SK-N-SH (cell line): Measurements from ENCODE around the gene EFNB1. TPM values are rescaled to one million over a fixed set of nuclear protein-coding genes. Genes with fewer than 3 reads are reported as not detected.

Experiments used
- CTCF ChIA-PET: fragments of 300-600, 350-600 bp; formaldehyde crosslinking; extraction: SDS; loops from one replicate; lab custom pipeline; 2021; lab: Yijun Ruan, JAX
- POLR2A ChIA-PET: fragments of 350-600 bp; sonication (Branson Sonifier 250); formaldehyde crosslinking; extraction: SDS; loops from one replicate; lab custom pipeline; 2020; ENCODE audit warnings: antibody characterized with exemption, inconsistent platforms; lab: Yijun Ruan, JAX
- DNase-seq: peaks from one replicate; pipeline ENCODE4 v3.0.0; 2012
- H2AFZ ChIP-seq: fragments of 200-600 bp; sonication (generic); 2 replicates; pipeline ENCODE4 v1.8.1; 2016; ENCODE audit warnings: antibody characterized with exemption, mild to moderate bottlenecking, low read depth
- H3F3A ChIP-seq: fragments of 200-600 bp; sonication (generic); replicated peaks from 2 replicates; pipeline ENCODE3; 2016; ENCODE audit warnings: antibody characterized with exemption, mild to moderate bottlenecking; ENCODE audit not compliant: insufficient read depth
- H3K27ac ChIP-seq, 2 experiments: fragments of 200-500 bp in 1 of 2; fragments of 200-600 bp in 1 of 2; sonication (Bioruptor generic) in 1 of 2; sonication (generic), shearing (Covaris generic) in 1 of 2; 2 replicates each; pipeline versions ENCODE4 v1.5.1 to v1.6.1; 2014 to 2016; ENCODE audit warnings: low read depth in 2 of 2, inconsistent platforms in 1 of 2, low read length in 1 of 2, mild to moderate bottlenecking in 1 of 2, mixed read lengths in 1 of 2
- H3K27me3 ChIP-seq: fragments of 200-600 bp; sonication (generic), shearing (Covaris generic); 2 replicates; pipeline ENCODE4 v1.6.1; 2016; ENCODE audit warnings: mixed run types; ENCODE audit not compliant: insufficient read depth
- H3K36me3 ChIP-seq, 2 experiments: fragments of 200-500 bp in 1 of 2; fragments of 200-600 bp in 1 of 2; sonication (Bioruptor generic) in 1 of 2; sonication (generic) in 1 of 2; replicated peaks in 1 of 2; 2 replicates each; pipeline versions ENCODE3 to v1.5.1; 2014 to 2016; ENCODE audit warnings: low read length in 1 of 2, mild to moderate bottlenecking in 1 of 2; ENCODE audit not compliant: insufficient read depth in 2 of 2, control insufficient read depth in 1 of 2
- H3K4me1 ChIP-seq, 2 experiments: fragments of 200-500 bp in 1 of 2; fragments of 200-600 bp in 1 of 2; sonication (Bioruptor generic) in 1 of 2; sonication (generic), shearing (Covaris generic) in 1 of 2; 2 replicates each; pipeline versions ENCODE4 v1.5.1 to v1.6.1; 2014 to 2016; ENCODE audit warnings: low read depth in 1 of 2, low read length in 1 of 2, mixed run types in 1 of 2; ENCODE audit not compliant: insufficient read depth in 2 of 2, control insufficient read depth in 1 of 2
- H3K4me2 ChIP-seq: fragments of 200-600 bp; sonication (generic), shearing (Covaris generic); 2 replicates; pipeline ENCODE4 v1.6.1; 2017; ENCODE audit warnings: mixed run types
- H3K4me3 ChIP-seq, 2 experiments: fragments of 200-500 bp in 1 of 2; fragments of 200-600 bp in 1 of 2; sonication (Bioruptor generic) in 1 of 2; sonication (generic), shearing (Covaris generic) in 1 of 2; 2 replicates each; pipeline versions ENCODE4 v1.5.1 to v1.8.1; 2014 to 2016; ENCODE audit warnings: low read depth in 2 of 2, inconsistent platforms in 1 of 2, low read length in 1 of 2, mild to moderate bottlenecking in 1 of 2, mixed read lengths in 1 of 2, moderate library complexity in 1 of 2
- H3K79me2 ChIP-seq: fragments of 200-600 bp; sonication (generic); 2 replicates; pipeline ENCODE4 v1.8.1; 2017; ENCODE audit warnings: mild to moderate bottlenecking; ENCODE audit not compliant: insufficient read depth
- H3K9ac ChIP-seq: fragments of 200-600 bp; sonication (generic); 2 replicates; pipeline ENCODE4 v1.6.1; 2017; ENCODE audit warnings: mixed run types
- H3K9me2 ChIP-seq: fragments of 200-600 bp; sonication (generic); 2 replicates; pipeline ENCODE4 v1.6.1; 2017; ENCODE audit warnings: mixed run types
- H3K9me3 ChIP-seq: fragments of 200-600 bp; sonication (generic); 2 replicates; pipeline ENCODE4 v1.6.1; 2017; ENCODE audit warnings: mixed run types, mild to moderate bottlenecking, moderate library complexity
- H4K20me1 ChIP-seq: fragments of 200-600 bp; sonication (generic); 2 replicates; pipeline ENCODE4 v1.6.1; 2017; ENCODE audit warnings: mild to moderate bottlenecking, mixed run types; ENCODE audit not compliant: insufficient read depth
- CHD2 ChIP-seq: fragments of 150-350 bp; IDR thresholded peaks from 2 replicates; pipeline ENCODE4 v1.6.1; 2018; ENCODE audit warnings: low read length; ENCODE audit not compliant: partially characterized antibody
- CTCF ChIP-seq: fragments of 200-600 bp; sonication (generic); IDR thresholded peaks from 2 replicates; pipeline ENCODE4 v1.6.1; 2017; ENCODE audit warnings: antibody characterized with exemption, mild to moderate bottlenecking, moderate library complexity
- EP300 ChIP-seq, 2 experiments: IDR thresholded peaks; 2 replicates each; pipeline versions ENCODE4 v1.4.0 to v1.6.1; 2012; ENCODE audit warnings: borderline replicate concordance in 1 of 2, low read depth in 1 of 2, low read length in 1 of 2
- FOSL2 ChIP-seq: IDR thresholded peaks from 2 replicates; pipeline ENCODE4 v1.4.0; 2012; ENCODE audit warnings: low read depth, mild to moderate bottlenecking, moderate library complexity, borderline replicate concordance
- GATA2 ChIP-seq: sonication (generic); formaldehyde crosslinking; IDR thresholded peaks from 2 replicates; pipeline ENCODE4 v1.5.0; 2020; ENCODE audit warnings: mild to moderate bottlenecking, missing genetic modification reagents
- NFIC ChIP-seq: IDR thresholded peaks from 2 replicates; pipeline ENCODE4 v1.4.0; 2012; ENCODE audit warnings: borderline replicate concordance
- NRF1 ChIP-seq: IDR thresholded peaks from 2 replicates; pipeline ENCODE4 v1.6.1; 2012; ENCODE audit warnings: low read depth, mild to moderate bottlenecking, low read length
- RAD21 ChIP-seq: IDR thresholded peaks from 2 replicates; pipeline ENCODE4 v1.6.1; 2012; ENCODE audit warnings: mild to moderate bottlenecking, low read length
- RXRA ChIP-seq: IDR thresholded peaks from 2 replicates; pipeline ENCODE4 v1.4.0; 2012; ENCODE audit warnings: low read depth, mild to moderate bottlenecking, borderline replicate concordance
- TEAD4 ChIP-seq: IDR thresholded peaks from 2 replicates; pipeline ENCODE4 v1.4.0; 2012; ENCODE audit warnings: mild to moderate bottlenecking, borderline replicate concordance; ENCODE audit not compliant: insufficient read depth
- USF1 ChIP-seq: IDR thresholded peaks from 2 replicates; pipeline ENCODE4 v1.4.0; 2012; ENCODE audit warnings: low read depth, borderline replicate concordance
- YY1 ChIP-seq: IDR thresholded peaks from 2 replicates; pipeline ENCODE4 v1.4.0; 2012; ENCODE audit warnings: low read depth, mild to moderate bottlenecking
- WGBS: methylation state at CpG from one replicate; pipeline ENCODE4 v1.1.6; 2017; ENCODE audit warnings: low lambda C conversion rate; 5-methylcytosine and 5-hydroxymethylcytosine counted together
- polyA plus RNA-seq, 3 experiments: library from polyadenylated mRNA; depleted of rRNA; stranded (reverse); fragments of >200 nt; gene quantifications; 2 replicates each; pipeline ENCODE4 v1.2.3, GENCODE V29; 2012
- TF ChIP-seq, protein P1 (sequence below): IDR thresholded peaks from 2 replicates; pipeline ENCODE4 v1.6.1; 2012; ENCODE audit warnings: mild to moderate bottlenecking, low read depth, low read length, moderate library complexity

Gene EFNB1
- polyA plus RNA-seq, 1 of the 3 experiments (the other 2 are of a cell fraction), result 8.4 TPM

DNA sequence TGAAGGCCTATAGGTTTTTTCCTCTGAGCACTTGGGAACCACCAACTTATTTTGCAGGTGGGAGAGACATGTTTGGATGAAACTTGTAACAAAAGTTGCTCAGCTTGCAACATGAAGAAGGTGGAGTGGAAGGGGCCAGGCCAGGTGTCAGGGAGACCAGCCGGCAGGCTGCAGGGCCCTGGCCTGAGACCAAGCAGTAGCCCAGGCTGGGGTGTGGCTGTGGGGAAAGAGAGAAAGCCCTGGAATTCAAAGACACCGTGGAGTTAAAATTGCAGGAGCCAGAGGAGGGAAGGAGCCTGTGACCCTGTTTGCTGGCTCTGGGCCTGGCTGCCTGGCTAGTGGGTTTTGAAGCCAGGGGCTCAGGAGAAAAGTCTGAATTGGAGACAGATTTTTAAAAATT, 43.4 kb downstream of the EFNB1 start:
- WGBS, result 27% methylated on average over 2 of the region's 2 CpGs
- CTCF ChIA-PET, result interaction anchor here (0.6 kb wide), 1 partner anchor 350 kb away, joined by 3 read pairs; no protein-coding TSS in a partner anchor
- Histone ChIP-seq H4K20me1 (no peaks in the 10 kb centered on the region), H3K9me2 (no peaks in the 10 kb centered on the region), H3K4me3 (no peak overlapping the region), H3K4me1 (peaks cover 0 to 18% of the 10 kb centered on the region in 2 experiments; a peak in 1 of 4 replicates), H2AFZ (no peak overlapping the region), H3K27me3 (peaks cover 9% of the 10 kb centered on the region; the same call in 1 of the 2 replicates), H3F3A (no peaks in the 10 kb centered on the region), H3K79me2 (no peaks in the 10 kb centered on the region), H3K9ac (no peak overlapping the region), H3K4me2 (no peak overlapping the region), H3K36me3 (no peaks in the 10 kb centered on the region), H3K9me3 (no peaks in the 10 kb centered on the region), H3K27ac (no peak overlapping the region)
- POLR2A ChIA-PET, result no interaction called here
- DNase-seq, result no peak
- TF ChIP-seq FOSL2, result no peak
- no peak for TF ChIP-seq CHD2
- TF ChIP-seq GATA2 (CRISPR knock-in tag), result no peak
- no peak for TF ChIP-seq RAD21
- TF ChIP-seq, protein P1, sequence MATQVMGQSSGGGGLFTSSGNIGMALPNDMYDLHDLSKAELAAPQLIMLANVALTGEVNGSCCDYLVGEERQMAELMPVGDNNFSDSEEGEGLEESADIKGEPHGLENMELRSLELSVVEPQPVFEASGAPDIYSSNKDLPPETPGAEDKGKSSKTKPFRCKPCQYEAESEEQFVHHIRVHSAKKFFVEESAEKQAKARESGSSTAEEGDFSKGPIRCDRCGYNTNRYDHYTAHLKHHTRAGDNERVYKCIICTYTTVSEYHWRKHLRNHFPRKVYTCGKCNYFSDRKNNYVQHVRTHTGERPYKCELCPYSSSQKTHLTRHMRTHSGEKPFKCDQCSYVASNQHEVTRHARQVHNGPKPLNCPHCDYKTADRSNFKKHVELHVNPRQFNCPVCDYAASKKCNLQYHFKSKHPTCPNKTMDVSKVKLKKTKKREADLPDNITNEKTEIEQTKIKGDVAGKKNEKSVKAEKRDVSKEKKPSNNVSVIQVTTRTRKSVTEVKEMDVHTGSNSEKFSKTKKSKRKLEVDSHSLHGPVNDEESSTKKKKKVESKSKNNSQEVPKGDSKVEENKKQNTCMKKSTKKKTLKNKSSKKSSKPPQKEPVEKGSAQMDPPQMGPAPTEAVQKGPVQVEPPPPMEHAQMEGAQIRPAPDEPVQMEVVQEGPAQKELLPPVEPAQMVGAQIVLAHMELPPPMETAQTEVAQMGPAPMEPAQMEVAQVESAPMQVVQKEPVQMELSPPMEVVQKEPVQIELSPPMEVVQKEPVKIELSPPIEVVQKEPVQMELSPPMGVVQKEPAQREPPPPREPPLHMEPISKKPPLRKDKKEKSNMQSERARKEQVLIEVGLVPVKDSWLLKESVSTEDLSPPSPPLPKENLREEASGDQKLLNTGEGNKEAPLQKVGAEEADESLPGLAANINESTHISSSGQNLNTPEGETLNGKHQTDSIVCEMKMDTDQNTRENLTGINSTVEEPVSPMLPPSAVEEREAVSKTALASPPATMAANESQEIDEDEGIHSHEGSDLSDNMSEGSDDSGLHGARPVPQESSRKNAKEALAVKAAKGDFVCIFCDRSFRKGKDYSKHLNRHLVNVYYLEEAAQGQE, result no peak
- TF ChIP-seq TEAD4, result no peak
- no peak for TF ChIP-seq EP300 (IDR thresholded peaks at IDR 0.05; ENCODE audit: borderline replicate concordance in 1 of 2, low read depth in 1 of 2, low read length in 1 of 2)
- no peak for TF ChIP-seq RXRA
- no peak for TF ChIP-seq YY1
- no peak for TF ChIP-seq NRF1
- TF ChIP-seq USF1, result no peak
- TF ChIP-seq CTCF, result no peak
- TF ChIP-seq NFIC, result no peak
